ENCODE measurements around the gene ETV5. TPM values are rescaled to one million over a fixed set of nuclear protein-coding genes. Genes with fewer than 3 reads are reported as not detected.
"Not testable (repeated sequence)": the region's sequence is repeated elsewhere in the genome, so short reads cannot be mapped to it uniquely, and the experiment has no call there.

ETV5 gene
- total and polyA plus RNA-seq, 2 donors (not counting 1 experiment from before 2014, with no cell fraction given) = 0.12 to 0.74 TPM

GRCh38 chr3:186019288-186019687 lies 89.6 kb downstream of the ETV5 start:
- H3K27ac ChIP-seq (ENCODE audit: low read length in 2 of 2); DNase-seq; H3K4me1 ChIP-seq (ENCODE audit: control insufficient read depth in 2 of 2, insufficient read depth in 2 of 2, low read length in 2 of 2); H3K4me3 Mint-ChIP-seq; H3K9ac ChIP-seq (ENCODE audit: low read length); H3K79me2 ChIP-seq (ENCODE audit: control insufficient read depth, insufficient read depth, low read length); H4K20me1 ChIP-seq (ENCODE audit: control insufficient read depth, insufficient read depth, low read length, poor library complexity, severe bottlenecking); H3K4me2 ChIP-seq (replicated peaks; ENCODE audit: low read depth, low read length, poor library complexity, severe bottlenecking); intact Hi-C loops (cut with micrococcal nuclease); H3K9me3 ChIP-seq (ENCODE audit: control extremely low read depth in 1 of 3, control insufficient read depth in 2 of 3, insufficient read depth in 1 of 3, low read length in 2 of 3); H3K4me1 Mint-ChIP-seq; H3K27ac Mint-ChIP-seq; H3K36me3 ChIP-seq (replicated peaks in 1 of 2; ENCODE audit: control extremely low read depth in 1 of 2, control insufficient read depth in 1 of 2, extremely low read depth in 1 of 2, insufficient read depth in 2 of 2, low read length in 1 of 2); ATAC-seq (ENCODE audit: low read depth); H2AFZ ChIP-seq (ENCODE audit: insufficient read depth, low read depth, low read length, poor library complexity, severe bottlenecking); H3K9me3 Mint-ChIP-seq (ENCODE audit: insufficient read depth); H3K4me3 ChIP-seq (ENCODE audit: control extremely low read depth in 1 of 5, extremely low read depth in 1 of 5, insufficient read depth in 1 of 5, low read depth in 2 of 5, low read length in 4 of 5); POLR2A ChIA-PET; H3K27me3 ChIP-seq (replicated peaks in 1 of 4; ENCODE audit: control extremely low read depth in 1 of 4, control insufficient read depth in 3 of 4, insufficient read depth in 4 of 4, low read length in 3 of 4): not testable (repeated sequence)
- peaks cover 12% of the 10 kb centered on the region for H3K27me3 Mint-ChIP-seq
- CTCF ChIA-PET = interaction anchor here (0.6 kb wide), 1 partner anchor 521 kb away, joined by 3 read pairs; no protein-coding TSS in a partner anchor
- no CpG with 5 or more reads among the region's 2 CpGs for WGBS (ENCODE audit: insufficient coverage)

GRCh38 chr3:186014866-186015265 lies 94.0 kb downstream of the ETV5 start:
- WGBS (ENCODE audit: insufficient coverage) = 83% methylated on average over 1 of the region's 3 CpGs
- Histone ChIP-seq H3K36me3 (replicated peaks in 1 of 2; ENCODE audit: control extremely low read depth in 1 of 2, control insufficient read depth in 1 of 2, extremely low read depth in 1 of 2, insufficient read depth in 2 of 2, low read length in 1 of 2) (no peaks in the 10 kb centered on the region), H3K9ac (ENCODE audit: low read length) (no peak overlapping the region), H2AFZ (ENCODE audit: insufficient read depth, low read depth, low read length, poor library complexity, severe bottlenecking) (no peak overlapping the region), H3K27me3 (replicated peaks in 1 of 4; ENCODE audit: control extremely low read depth in 1 of 4, control insufficient read depth in 3 of 4, insufficient read depth in 4 of 4, low read length in 3 of 4) (peaks cover 0 to 7% (median 2%) of the 10 kb centered on the region in 4 experiments), H3K9me3 (ENCODE audit: control extremely low read depth in 1 of 3, control insufficient read depth in 2 of 3, insufficient read depth in 1 of 3, low read length in 2 of 3) (peaks cover 0 to 4% (median 0%) of the 10 kb centered on the region in 3 donors), H4K20me1 (ENCODE audit: control insufficient read depth, insufficient read depth, low read length, poor library complexity, severe bottlenecking) (no peaks in the 10 kb centered on the region), H3K79me2 (ENCODE audit: control insufficient read depth, insufficient read depth, low read length) (no peaks in the 10 kb centered on the region), H3K4me1 (ENCODE audit: control insufficient read depth in 2 of 2, insufficient read depth in 2 of 2, low read length in 2 of 2) (no peaks in the 10 kb centered on the region), H3K4me2 (replicated peaks; ENCODE audit: low read depth, low read length, poor library complexity, severe bottlenecking) (no peak overlapping the region), H3K4me3 (ENCODE audit: control extremely low read depth in 1 of 5, extremely low read depth in 1 of 5, insufficient read depth in 1 of 5, low read depth in 2 of 5, low read length in 4 of 5) (no peak overlapping the region), H3K27ac (ENCODE audit: low read length in 2 of 2) (no peak overlapping the region)
- H3K9me3 Mint-ChIP-seq (ENCODE audit: insufficient read depth) = no peaks in the 10 kb centered on the region
- no peaks in the 10 kb centered on the region for H3K4me1 Mint-ChIP-seq
- intact Hi-C loops (cut with micrococcal nuclease) = no loop called here
- CTCF ChIA-PET = no interaction called here
- no peak overlapping the region for H3K27ac Mint-ChIP-seq
- POLR2A ChIA-PET = no interaction called here
- peaks cover 32% of the 10 kb centered on the region for H3K27me3 Mint-ChIP-seq
- TF ChIP-seq CTCF (IDR thresholded peaks at IDR 0.05) (no peak), EZH2 (IDR thresholded peaks at IDR 0.05; ENCODE audit: borderline replicate concordance, insufficient read depth, low read depth, low read length, poor library complexity, severe bottlenecking) (no peak)
- no peak for DNase-seq
- ATAC-seq (ENCODE audit: low read depth) = no peak
- H3K4me3 Mint-ChIP-seq = no peak overlapping the region
